Mucosa of descending colon (tissue), 3 donors: ENCODE data around the gene EHD1. TPM values are rescaled to one million over a fixed set of nuclear protein-coding genes. Genes with fewer than 3 reads are reported as not detected.

Experiments used
- ATAC-seq: fragments of 200-7000 bp; cut with Tn5 transposase; one replicate; pipeline ENCODE4 v1.9.1; 2020; ENCODE audit warnings: mild to moderate bottlenecking, moderate library complexity
- DNase-seq, 3 donors: peaks; one replicate each; pipeline ENCODE4 v3.0.0-alpha.2; 2020
- H3K36me3 ChIP-seq: fragments of 200-600 bp; one replicate; pipeline ENCODE4 v1.8.0; 2021; ENCODE audit warnings: low read depth, mild to moderate bottlenecking
- H3K4me1 ChIP-seq: fragments of 200-600 bp; one replicate; pipeline ENCODE4 v1.8.0; 2021; ENCODE audit warnings: low read depth, mild to moderate bottlenecking
- H3K4me3 ChIP-seq: fragments of 200-600 bp; one replicate; pipeline ENCODE4 v1.8.0; 2021; ENCODE audit warnings: mild to moderate bottlenecking
- H3K9me3 ChIP-seq: fragments of 200-600 bp; one replicate; pipeline ENCODE4 v1.8.0; 2021; ENCODE audit warnings: mild to moderate bottlenecking
- intact Hi-C, 2 donors: fragments of 100-400 bp; cut with DNase I in 1 of 2; cut with micrococcal nuclease in 1 of 2; formaldehyde crosslinking; loops; one replicate each; pipeline versions ENCODE4 v1.11.0 to v1.11.1; 2022; cut with DNase I, micrococcal nuclease
- long read RNA-seq, 2 donors: library from polyadenylated mRNA; unstranded; transcript quantifications; one replicate each; pipeline ENCODE4 v2.0.0, GENCODE V29; 2019 to 2021
- total RNA-seq, 3 donors: library from RNA; stranded (reverse); fragmentation: NEBNext Ultra II Directional in 2 of 3; extraction: Animal tissue kit (Norgen Biotek cat#: 25700) in 2 of 3; gene quantifications; one replicate each; pipeline versions ENCODE4 v1.2.1 to v1.2.4, GENCODE V29; 2021 to 2023
- TF ChIP-seq, protein P1 (sequence below): fragments of 200-600 bp; IDR thresholded peaks from one replicate; pipeline ENCODE4 v1.8.0; 2022; ENCODE audit warnings: antibody characterized with exemption, mild to moderate bottlenecking
- donor health status: DM: no; HTN: no; CAD: no; lungs with moderate emphysema.
- donor health status: DM: no; HTN: no; CAD: no.
- donor health status: DM: no; HTN: yes; CAD: no.

The EHD1 gene
- 10 to 100 TPM; 58.3 to 85.9 (median 81.5) TPM for total RNA-seq
- long read RNA-seq, donor 1, full-length matches to known transcripts: 46 of 97 reads
- long read RNA-seq, donor 1, partial matches to known transcripts: 11 of 97 reads
- long read RNA-seq, donor 1, other reads (novel, unspliced or antisense): 40 of 97 reads
- long read RNA-seq, donor 2, full-length matches to known transcripts: 15 of 24 reads
- long read RNA-seq, donor 2, partial matches to known transcripts: 0 of 24 reads
- long read RNA-seq, donor 2, other reads (novel, unspliced or antisense): 9 of 24 reads

DNA sequence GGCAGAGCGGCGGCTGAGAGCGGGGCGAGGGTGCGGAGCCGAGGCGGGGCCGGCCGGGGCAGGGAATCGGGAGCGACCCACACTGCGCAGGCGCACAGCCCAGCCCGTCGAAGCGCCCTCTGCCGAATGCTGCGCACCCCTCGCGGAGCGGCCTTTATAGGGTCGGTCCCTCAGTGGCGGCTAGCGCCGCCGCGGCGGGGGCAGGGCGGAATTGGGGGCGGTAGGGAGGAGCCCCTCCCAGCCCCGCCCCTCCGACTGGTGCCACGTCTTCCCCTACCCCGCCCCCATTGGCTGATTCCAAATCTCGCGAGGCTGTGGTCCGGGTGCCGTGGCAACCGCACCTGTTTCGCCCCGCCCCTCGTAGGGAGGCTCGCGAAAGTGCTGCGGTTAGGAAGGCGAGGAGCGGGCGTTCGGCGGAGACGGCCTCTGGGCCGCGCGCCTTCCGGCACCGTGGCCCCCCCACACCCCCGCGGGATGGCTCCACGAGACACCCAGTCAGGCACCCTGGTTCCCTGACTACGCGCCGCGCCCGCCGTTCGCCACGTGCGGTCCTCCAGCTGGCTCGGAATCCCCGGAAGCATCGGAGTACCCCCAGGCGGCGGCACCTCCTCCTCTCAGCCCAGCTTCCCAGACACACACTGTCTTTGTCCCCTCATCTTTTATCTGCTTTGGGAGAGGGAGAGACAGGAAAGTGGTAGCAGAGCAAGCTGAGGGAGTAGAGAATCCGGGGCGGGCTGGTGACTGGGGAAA, at the start of gene EHD1:
TSS of gene EHD1 (minus strand) at position 128 of the 750 bp plus-strand sequence. CDS start 157 bp downstream, outside the sequence.
- peak; percentile 99 to 100 (median 99) for DNase-seq
- H3K36me3 ChIP-seq: no peaks in the 10 kb centered on the region
- H3K4me1 ChIP-seq: peaks cover 39% of the 10 kb centered on the region
- H3K9me3 ChIP-seq: no peaks in the 10 kb centered on the region
- peak; percentile 88 for ATAC-seq
- peak within 1 kb of the TSS; percentile 58 for H3K4me3 ChIP-seq
- intact Hi-C loops: no loop called here
- TF ChIP-seq, protein P1, sequence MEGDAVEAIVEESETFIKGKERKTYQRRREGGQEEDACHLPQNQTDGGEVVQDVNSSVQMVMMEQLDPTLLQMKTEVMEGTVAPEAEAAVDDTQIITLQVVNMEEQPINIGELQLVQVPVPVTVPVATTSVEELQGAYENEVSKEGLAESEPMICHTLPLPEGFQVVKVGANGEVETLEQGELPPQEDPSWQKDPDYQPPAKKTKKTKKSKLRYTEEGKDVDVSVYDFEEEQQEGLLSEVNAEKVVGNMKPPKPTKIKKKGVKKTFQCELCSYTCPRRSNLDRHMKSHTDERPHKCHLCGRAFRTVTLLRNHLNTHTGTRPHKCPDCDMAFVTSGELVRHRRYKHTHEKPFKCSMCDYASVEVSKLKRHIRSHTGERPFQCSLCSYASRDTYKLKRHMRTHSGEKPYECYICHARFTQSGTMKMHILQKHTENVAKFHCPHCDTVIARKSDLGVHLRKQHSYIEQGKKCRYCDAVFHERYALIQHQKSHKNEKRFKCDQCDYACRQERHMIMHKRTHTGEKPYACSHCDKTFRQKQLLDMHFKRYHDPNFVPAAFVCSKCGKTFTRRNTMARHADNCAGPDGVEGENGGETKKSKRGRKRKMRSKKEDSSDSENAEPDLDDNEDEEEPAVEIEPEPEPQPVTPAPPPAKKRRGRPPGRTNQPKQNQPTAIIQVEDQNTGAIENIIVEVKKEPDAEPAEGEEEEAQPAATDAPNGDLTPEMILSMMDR: peak; percentile 49

DNA sequence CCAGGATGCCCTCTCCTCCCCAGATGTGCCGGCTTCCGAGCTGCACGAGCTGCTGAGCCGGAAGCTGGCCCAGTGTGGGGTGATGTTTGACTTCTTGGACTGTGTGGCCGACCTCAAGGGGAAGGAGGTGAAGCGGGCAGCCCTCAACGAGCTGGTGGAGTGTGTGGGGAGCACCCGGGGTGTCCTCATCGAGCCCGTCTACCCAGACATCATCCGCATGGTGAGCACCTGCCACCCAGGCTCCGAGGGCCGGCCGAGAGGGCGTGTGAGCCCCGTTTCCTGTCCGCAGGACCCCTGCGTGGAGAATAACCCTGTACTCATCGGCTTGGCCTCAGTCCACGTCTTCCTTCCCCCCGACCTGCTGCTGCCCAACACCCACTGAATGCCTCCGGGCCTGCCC, 48.3 kb upstream of the EHD1 start:
- peaks cover 9% of the 10 kb centered on the region for H3K4me1 ChIP-seq
- peaks cover 9% of the 10 kb centered on the region for H3K36me3 ChIP-seq
- DNase-seq: no peak
- no peak for ATAC-seq
- no peaks in the 10 kb centered on the region for H3K9me3 ChIP-seq
- TF ChIP-seq, protein P1: no peak
- intact Hi-C loops: no loop called here
- no peak overlapping the region for H3K4me3 ChIP-seq

DNA sequence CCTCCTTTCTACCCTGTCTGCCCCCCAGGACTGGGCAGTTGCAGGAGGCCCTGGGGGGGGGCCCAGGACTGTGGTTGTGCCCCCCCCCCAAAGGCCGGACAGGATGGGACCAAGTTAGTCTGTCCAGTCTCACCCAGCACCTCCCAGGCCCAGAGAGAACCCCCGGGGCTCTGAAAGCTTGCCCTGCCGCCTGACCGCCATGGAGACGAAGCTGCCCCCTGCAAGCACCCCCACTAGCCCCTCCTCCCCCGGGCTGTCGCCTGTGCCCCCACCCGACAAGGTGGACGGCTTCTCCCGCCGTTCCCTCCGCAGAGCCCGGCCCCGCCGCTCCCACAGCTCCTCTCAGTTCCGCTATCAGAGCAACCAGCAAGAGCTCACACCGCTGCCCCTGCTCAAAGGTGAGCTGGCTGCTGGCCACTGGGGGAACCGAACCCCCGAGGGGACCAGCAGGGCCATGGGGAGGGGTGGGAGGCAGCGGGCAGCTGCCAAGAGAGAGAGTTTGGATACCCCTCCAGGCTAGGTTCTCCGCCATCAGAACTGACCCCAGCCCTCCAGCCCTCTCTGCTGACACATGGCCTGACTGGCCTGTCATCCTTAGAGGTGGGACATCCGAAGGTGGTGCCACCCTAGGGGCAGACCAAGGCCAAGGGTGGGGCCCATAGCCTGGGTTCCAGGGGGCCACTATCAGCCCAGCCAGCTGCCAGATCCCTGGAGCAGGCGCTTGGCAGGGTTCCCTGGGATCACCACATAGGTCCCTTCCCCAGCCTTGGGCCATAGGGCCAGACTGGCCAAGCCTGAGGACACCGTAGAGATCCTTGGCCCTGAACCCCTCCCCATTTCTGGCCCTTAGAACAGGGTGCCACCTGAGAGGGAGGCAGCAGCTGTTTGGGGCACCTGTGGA, 47.4 kb upstream of the EHD1 start:
- ATAC-seq: no peak
- Histone ChIP-seq H3K9me3 (no peaks in the 10 kb centered on the region), H3K36me3 (peaks cover under 1% of the 10 kb centered on the region), H3K4me1 (peaks cover 9% of the 10 kb centered on the region), H3K4me3 (no peak overlapping the region)
- TF ChIP-seq, protein P1: no peak
- DNase-seq: no peak
- intact Hi-C loops: no loop called here

DNA sequence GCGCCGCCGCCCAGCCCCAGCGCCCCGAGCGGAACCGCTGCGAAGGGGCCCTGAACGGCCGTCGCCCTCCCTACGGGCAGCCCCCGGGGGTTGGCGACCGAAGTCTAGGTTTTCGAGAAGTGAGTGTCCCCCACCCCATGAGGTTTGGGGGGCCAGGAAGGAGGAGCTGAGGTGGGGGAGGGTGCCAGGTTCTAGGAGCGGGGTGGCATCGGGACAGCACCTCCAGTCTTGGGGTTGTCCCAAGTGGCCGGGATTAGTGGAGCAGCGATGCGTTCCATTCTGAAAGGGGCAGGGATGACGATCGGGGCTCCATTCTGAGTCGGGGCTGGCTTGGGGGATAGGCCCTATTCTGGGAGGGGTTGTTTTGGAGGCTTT, 46.5 kb upstream of the EHD1 start:
- TF ChIP-seq, protein P1: no peak
- intact Hi-C loops: no loop called here
- ATAC-seq (peak; percentile 14), DNase-seq (peak in 1 of 3 donors; percentile 38)
- H3K4me1 ChIP-seq: peaks cover 9% of the 10 kb centered on the region
- H3K9me3 ChIP-seq: no peaks in the 10 kb centered on the region
- no peaks in the 10 kb centered on the region for H3K36me3 ChIP-seq
- H3K4me3 ChIP-seq: peak overlapping the region; percentile 96
